Renal cortex interstitium (tissue), 11 donors: Measurements from ENCODE around the gene ESYT1. TPM values are rescaled to one million over a fixed set of nuclear protein-coding genes. Genes with fewer than 3 reads are reported as not detected.

Source experiments
- DNase-seq, 11 donors: peaks; one replicate each; pipeline ENCODE4 v3.0.0-alpha.2; 2013; ENCODE audit warnings: low read depth in 9 of 11, low spot score in 4 of 11; ENCODE audit errors: extremely low read depth in 1 of 11
- polyA plus RNA-seq, 3 donors: library from polyadenylated mRNA; unstranded; fragments of 120-200 nt; gene quantifications; one replicate each; pipeline ENCODE4 v1.2.1, GENCODE V29; 2013; ENCODE audit not compliant: insufficient read length in 3 of 3

The ESYT1 gene
- polyA plus RNA-seq, 3 donors = 73.7 to 87.2 (median 78.8) TPM

DNA sequence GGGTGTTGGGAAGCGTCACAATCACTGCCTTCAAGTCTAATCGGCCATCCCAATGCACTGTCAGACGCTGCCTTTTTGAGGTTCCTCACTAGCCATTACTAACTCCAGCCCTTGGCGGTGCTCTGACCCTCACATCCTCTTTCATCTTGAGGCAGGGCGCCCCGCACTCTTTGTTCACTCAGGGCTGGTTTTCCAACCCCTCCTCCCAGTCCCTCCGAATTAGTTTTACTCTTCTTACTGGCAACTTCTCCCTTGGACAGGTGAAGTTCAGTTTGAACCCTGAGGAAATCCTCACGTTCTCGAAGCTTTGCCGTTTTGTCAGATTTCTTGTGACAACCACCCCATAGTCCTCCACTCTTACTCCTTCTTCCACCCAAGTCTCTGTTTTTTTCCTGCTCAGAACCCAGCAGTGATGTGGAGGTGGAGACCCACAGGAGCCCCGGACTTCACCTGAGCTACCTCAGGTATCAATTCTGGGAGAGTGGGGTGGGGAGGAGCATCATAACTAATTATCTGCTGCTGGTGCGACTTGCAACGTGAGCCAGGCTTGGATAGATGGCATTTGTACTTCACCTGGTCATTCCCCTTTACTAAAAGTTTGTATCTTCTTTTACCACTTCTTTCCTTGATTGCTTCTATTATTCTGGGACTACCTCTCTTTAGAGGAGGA is 9.2 kb upstream of the ESYT1 start:
- no peak for DNase-seq

DNA sequence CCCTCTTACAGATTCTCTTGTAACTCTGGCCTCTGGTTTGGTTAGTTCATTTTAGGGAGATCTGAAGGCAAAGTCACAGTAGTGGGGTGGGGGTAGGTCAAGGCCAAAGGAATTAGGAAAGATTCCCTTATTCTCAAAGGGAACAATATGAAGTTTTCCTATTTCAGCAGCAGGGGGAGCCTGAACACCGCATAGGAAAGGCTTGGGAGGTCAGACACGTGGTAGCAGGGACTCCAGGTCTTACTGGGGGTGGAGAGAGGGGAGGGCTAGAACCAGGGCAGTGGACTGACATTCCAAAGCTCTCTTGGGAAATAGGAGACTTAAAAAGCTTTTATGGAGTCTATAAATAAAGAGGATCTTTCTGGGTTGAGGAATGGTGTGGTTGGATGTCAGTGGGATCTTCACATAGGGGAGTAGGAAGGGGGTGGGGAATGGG is 8.7 kb upstream of the ESYT1 start:
- DNase-seq = peak in 8 of 11 donors; percentile 70 to 93 (median 84)

DNA sequence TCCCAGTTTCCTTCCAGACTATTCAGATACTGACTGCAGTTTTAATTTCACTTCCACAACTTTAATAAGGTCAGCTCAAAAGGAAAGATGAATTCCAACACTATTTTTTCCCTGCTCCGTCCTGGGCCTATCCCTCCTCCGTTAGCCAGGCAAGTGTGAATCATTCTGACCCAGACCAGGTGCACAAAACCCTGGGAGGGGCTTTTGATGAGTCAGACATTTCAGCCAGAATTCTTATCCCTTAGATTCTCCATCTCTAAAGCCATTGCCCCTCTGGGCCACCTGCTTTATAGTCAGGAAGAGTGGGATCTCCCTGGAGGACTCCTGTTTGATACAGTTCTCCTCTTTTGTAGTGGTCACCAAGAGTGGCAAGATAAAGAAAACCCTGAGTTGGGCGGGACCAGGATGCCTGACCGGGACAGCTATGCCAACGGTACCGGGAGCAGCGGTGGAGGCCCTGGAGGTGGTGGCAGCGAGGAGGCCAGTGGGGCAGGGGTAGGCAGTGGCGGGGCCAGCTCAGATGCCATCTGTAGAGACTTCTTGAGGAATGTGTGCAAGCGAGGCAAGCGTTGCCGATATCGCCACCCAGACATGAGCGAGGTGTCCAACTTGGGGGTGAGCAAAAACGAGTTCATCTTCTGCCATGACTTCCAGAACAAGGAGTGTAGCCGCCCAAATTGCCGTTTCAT is 7.8 kb upstream of the ESYT1 start:
- DNase-seq = no peak

DNA sequence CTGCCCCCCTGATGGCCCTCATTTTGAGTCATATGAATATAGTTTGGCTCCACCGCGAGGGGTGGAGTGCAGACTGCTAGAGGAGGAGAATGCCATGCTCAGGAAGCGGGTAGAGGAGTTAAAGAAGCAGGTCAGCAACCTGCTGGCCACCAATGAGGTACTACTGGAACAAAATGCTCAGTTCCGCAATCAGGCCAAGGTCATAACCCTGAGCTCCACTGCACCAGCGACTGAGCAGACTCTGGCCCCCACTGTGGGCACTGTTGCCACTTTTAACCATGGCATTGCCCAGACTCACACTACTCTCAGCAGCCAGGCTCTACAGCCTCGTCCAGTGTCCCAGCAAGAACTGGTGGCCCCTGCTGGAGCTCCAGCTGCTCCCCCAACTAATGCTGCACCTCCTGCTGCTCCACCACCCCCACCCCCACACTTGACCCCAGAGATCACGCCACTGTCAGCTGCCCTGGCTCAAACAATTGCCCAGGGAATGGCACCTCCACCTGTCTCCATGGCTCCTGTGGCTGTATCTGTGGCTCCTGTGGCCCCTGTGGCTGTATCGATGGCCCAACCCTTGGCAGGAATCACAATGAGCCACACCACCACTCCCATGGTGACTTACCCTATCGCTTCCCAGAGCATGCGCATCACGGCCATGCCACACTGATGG is 6.7 kb upstream of the ESYT1 start:
- DNase-seq = no peak

DNA sequence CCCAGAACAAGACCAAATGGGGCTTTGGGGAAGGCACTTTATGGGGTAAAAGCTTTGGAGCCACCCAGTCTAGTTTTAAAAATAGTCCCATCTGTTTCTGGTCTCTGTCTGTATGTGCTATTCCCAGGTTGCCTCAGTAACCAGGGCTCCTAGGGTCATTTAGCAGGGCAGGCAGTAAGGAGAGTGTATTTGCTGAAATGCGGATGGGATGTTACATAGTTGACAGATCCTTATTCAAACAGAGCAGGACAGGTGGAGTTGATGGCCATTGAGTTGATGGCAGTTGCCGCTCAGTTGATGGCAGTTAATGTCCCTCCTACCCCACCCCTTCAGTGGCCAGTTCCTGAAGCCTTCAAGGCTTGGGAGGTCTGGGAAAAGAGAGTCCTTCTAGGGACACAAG is 5.4 kb upstream of the ESYT1 start:
- DNase-seq = no peak

GRCh38 chr12:56124133-56124532 is 3.9 kb upstream of the ESYT1 start:
- no peak for DNase-seq

GRCh38 chr12:56126732-56127239 is 1.3 kb upstream of the ESYT1 start:
- DNase-seq = no peak

DNA sequence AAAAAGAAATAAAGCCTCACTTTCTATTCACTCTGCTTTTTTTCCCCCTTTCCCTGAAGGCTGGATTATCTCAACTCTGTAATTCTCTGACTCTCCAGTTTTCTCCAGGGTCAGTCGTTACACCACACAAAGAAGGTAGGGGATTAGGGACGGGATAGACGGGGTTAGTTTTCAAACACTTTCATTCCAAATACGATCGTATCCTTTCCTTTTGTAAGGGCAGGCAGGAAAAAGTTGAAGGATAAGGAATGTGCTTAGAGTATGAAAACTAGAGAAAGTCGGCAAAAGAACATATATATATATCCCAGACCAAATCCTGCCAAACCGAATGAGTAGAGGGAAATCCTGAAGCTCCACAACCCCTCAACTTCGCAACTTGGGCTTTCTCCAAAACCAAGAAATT is 581 bp upstream of the ESYT1 start:
- no peak for DNase-seq

DNA sequence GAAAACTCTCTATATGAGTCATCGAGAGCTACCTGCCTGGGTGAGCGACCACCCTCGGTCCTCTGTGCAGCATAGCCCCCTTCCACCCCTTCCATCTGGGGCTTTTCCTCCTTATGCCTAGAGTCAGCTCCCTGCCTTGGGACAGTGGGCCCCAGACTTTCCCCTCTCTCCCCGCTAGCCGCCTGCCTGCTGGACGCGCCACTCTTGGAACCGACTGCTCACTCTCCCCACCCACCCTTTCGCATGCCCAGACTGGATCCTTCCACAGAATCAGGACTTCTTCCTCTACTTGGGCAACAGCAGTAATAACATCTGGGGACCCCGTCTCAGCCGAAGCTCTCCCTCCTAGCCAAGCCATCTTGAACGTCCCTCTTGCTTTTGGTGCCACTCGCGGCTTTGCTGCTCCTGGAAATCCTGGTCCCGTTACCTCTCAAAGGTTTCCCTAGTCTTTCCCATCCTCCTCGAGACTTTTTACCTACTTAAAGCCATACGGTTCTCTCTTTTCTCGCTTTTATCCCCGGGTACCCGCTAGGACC is 671 bp downstream of the ESYT1 start:
- no peak for DNase-seq

GRCh38 chr12:56129206-56129941 is 1.3 kb downstream of the ESYT1 start:
- no peak for DNase-seq

- DNase-seq = no peak
These were observed 2.0 kb downstream of the ESYT1 start for GRCh38 chr12:56129942-56130495.

GRCh38 chr12:56130876-56131275 is 2.8 kb downstream of the ESYT1 start:
- DNase-seq = no peak

- DNase-seq = no peak
These were observed 6.8 kb downstream of the ESYT1 start for GRCh38 chr12:56134897-56135296.

DNA sequence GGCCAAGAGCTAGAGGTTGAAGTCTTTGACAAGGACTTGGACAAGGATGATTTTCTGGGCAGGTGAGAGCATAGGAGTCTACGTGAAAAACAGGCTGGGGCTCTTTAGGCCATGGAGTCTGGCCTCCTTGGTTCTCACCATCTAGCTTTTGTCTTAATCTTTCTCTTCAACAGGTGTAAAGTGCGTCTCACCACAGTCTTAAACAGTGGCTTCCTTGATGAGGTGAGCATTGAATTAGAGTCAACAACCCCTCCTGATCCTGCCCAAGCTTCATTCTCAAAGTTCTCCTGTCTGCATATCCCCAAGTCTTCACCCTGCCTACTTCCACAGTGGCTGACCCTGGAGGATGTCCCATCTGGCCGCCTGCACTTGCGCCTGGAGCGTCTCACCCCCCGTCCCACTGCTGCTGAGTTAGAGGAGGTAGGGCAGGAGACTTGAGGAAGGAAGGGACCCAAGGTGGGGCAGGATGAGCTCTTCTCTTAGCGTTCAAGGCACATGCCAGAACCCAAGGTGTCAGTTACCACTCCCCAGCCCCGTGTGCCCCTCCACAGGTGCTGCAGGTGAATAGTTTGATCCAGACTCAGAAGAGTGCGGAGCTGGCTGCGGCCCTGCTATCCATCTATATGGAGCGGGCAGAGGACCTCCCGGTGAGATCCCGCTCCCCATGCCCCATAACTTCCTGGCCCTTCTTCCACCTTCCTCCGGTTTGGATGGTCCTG is 9.9 kb downstream of the ESYT1 start:
- no peak for DNase-seq

DNA sequence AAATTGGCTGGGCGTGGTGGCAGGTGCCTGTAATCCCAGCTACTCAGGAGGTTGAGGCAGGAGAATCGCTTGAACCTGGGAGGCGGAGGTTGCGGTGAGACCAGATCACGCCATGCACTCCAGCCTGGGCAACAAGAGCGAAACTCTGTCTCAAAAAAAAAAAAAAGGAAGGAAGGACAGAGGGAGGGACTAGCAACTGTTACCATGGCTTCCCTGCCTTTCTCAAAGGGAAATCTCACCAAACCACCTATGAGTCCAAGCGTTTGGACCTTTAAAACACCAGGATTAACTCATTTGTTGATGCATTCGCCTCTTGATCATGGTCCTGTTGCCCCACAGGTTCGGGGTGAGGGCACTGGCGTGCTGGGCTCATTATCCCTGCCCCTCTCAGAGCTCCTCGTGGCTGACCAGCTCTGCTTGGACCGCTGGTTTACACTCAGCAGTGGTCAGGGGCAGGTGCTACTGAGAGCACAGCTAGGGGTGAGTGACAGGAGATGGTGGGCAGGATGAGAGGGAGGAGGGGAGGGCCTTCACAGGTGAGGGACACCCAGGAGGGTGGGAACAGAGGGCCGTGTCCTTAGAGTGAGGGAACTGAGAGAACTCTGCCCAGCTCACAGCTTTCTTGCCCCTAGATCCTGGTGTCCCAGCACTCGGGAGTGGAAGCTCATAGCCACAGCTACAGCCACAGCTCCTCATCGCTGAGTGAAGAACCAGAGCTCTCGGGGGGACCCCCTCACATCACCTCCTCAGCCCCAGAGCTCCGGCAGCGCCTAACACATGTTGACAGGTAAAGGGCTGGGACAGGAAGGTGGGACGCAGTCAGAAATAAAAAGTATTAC is 14.1 kb downstream of the ESYT1 start:
- no peak for DNase-seq

DNA sequence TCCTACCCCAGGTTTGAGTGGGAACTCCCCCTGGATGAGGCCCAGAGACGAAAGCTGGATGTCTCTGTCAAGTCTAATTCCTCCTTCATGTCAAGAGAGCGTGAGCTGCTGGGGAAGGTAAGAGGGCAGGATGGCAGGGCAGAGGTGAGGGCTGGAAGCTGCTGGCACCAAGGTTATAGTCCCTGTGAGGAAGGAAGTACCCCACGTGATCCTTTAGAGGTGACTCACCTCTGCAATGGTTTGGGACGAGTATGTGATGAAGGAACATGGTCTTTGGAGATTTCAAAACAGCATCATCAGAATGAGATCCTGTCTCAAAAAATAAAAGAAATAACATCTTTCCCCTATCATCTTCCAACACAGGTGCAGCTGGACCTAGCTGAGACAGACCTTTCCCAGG is 15.2 kb downstream of the ESYT1 start:
- no peak for DNase-seq

- DNase-seq = no peak
These were observed 15.8 kb downstream of the ESYT1 start for GRCh38 chr12:56143870-56144269.
